Heart right ventricle (tissue), 16 donors: ENCODE data around the gene LGI2. TPM values are rescaled to one million over a fixed set of nuclear protein-coding genes. Genes with fewer than 3 reads are reported as not detected.
"Not testable (repeated sequence)": the region's sequence is repeated elsewhere in the genome, so short reads cannot be mapped to it uniquely, and the experiment has no call there.

Experiments used
- ATAC-seq, 8 donors: fragments of 200-7000 bp; cut with Tn5 transposase; one replicate each; pipeline ENCODE4 v1.9.1; 2020; ENCODE audit warnings: mild to moderate bottlenecking in 8 of 8, moderate library complexity in 8 of 8, moderate number of reproducible peaks in 1 of 8
- DNase-seq, 2 donors: peaks; one replicate each; pipeline ENCODE4 v3.0.0-alpha.2; 2020
- H3K27ac ChIP-seq, 10 donors: fragments of 200-600 bp; sonication (generic) in 2 of 10; one replicate each; pipeline versions ENCODE4 v1.5.0 to v1.8.0; 2020 to 2022; ENCODE audit warnings: mild to moderate bottlenecking in 3 of 10
- H3K27me3 ChIP-seq, 7 donors: fragments of 200-600 bp; one replicate each; pipeline ENCODE4 v1.8.0; 2021 to 2022; ENCODE audit warnings: mild to moderate bottlenecking in 2 of 7
- H3K36me3 ChIP-seq, 9 donors: fragments of 200-600 bp; sonication (generic) in 1 of 9; one replicate each; pipeline versions ENCODE4 v1.5.0 to v1.8.0; 2020 to 2022; ENCODE audit warnings: mild to moderate bottlenecking in 2 of 9
- H3K4me1 ChIP-seq, 9 donors: fragments of 200-600 bp; sonication (generic) in 1 of 9; one replicate each; pipeline versions ENCODE4 v1.5.0 to v1.8.0; 2020 to 2022; ENCODE audit warnings: mild to moderate bottlenecking in 4 of 9
- H3K4me3 ChIP-seq, 10 donors: fragments of 200-600 bp; sonication (generic) in 2 of 10; one replicate each; pipeline versions ENCODE4 v1.5.0 to v1.8.0; 2020 to 2022; ENCODE audit warnings: mild to moderate bottlenecking in 7 of 10, moderate library complexity in 2 of 10
- H3K9me3 ChIP-seq, 11 donors: fragments of 200-600 bp in 10 of 11; sonication (generic) in 2 of 11; one replicate each; pipeline versions ENCODE4 v1.5.0 to v1.8.0; 2013 to 2022; ENCODE audit warnings: mild to moderate bottlenecking in 2 of 11, control low read depth in 1 of 11, moderate library complexity in 1 of 11
- CTCF ChIP-seq, 9 donors: fragments of 200-600 bp; sonication (generic) in 2 of 9; IDR thresholded peaks; one replicate each; pipeline versions ENCODE4 v1.5.0 to v1.8.0; 2021 to 2022; ENCODE audit warnings: antibody characterized with exemption in 9 of 9, mild to moderate bottlenecking in 5 of 9, moderate library complexity in 1 of 9
- WGBS, 2 donors: extraction: QIAGEN DNeasy Blood & Tissue Kit; methylation state at CpG; one replicate each; pipeline ENCODE4 v1.1.7; 2013; ENCODE audit warnings: inconsistent platforms in 1 of 2; 5-methylcytosine and 5-hydroxymethylcytosine counted together
- intact Hi-C, 10 donors: fragments of 100-400 bp; cut with DNase I; formaldehyde crosslinking; loops; one replicate each; pipeline versions ENCODE4 v1.11.1 to v1.14.2; 2022
- polyA plus RNA-seq, 2 donors: library from polyadenylated mRNA; stranded (reverse); fragments of 200-250 nt; gene quantifications; one replicate each; pipeline ENCODE4 v1.2.3, GENCODE V29; 2013
- total RNA-seq, 10 donors: library from RNA; stranded (reverse); fragmentation: NEBNext Ultra II Directional in 3 of 10; extraction: Animal tissue kit (Norgen Biotek cat#: 25700) in 3 of 10; gene quantifications; one replicate each; pipeline versions ENCODE4 v1.2.1 to v1.2.4, GENCODE V29; 2021 to 2023
- donor health status: Arrhythmogenic right ventricular cardiomyopathy.
- donor health status: ischemic (EF 13 %, LVEDD 7.1; RV severe dilation, severe dysfunction).
- donor health status: healthy with polysubstance abuse.
- donor health status: DM: no; HTN: yes; CAD: no.
- donor health status: DM: no; HTN: no; CAD: no.
- donor health status: ischemic (EF 25% LVEDD 6.9; RV normal size, moderate dysfunction).
- donor health status: ischemic (EF 25% LVEDD 5.7; RV mildly dilated, moderate dysfunction).
- donor health status: healthy.
- donor health status: DM: yes; HTN: yes; CAD: no.
- donor health status: Ischemic cardiomyopathy.
- donor health status: ischemic (EF 35%, LVEDD 5.7; RV mildly dilated, moderate dysfunction).
- donor health status: nonischemic (EF 11% LVEDD 7.7; RV severe dilation, severe dysfunction).
- donor health status: DM: yes; HTN: yes; CAD: no.
- donor health status: PGD.
- donor health status: ischemic (EF 29% LVEDD 5.4; RV normal size, mild dysfunction).
- donor health status: nonischemic (EF 23%, LVEDD 6.1; RV moderate dilation, normal function).

Gene LGI2
- total and polyA plus RNA-seq, 12 donors = 0.80 to 7.9 (median 2.1) TPM

GRCh38 chr4:25021216-25021615 is 9.5 kb downstream of the LGI2 start:
- intact Hi-C loops = no loop called here
- TF ChIP-seq CTCF (IDR thresholded peaks at IDR 0.05) = no peak
- DNase-seq (no peak), ATAC-seq (no peak)
- Histone ChIP-seq H3K36me3 (peaks cover 0 to 4% (median 0%) of the 10 kb centered on the region in 9 donors), H3K27me3 (peaks cover 0 to 5% (median 0%) of the 10 kb centered on the region in 7 donors), H3K4me3 (no peak overlapping the region), H3K4me1 (no peaks in the 10 kb centered on the region), H3K27ac (no peak overlapping the region), H3K9me3 (no peaks in the 10 kb centered on the region)
- WGBS, 2 donors = 86 to 88% methylated on average over 2 of the region's 2 CpGs

GRCh38 chr4:25020236-25020635 is 10.5 kb downstream of the LGI2 start:
- DNase-seq (no peak), ATAC-seq (no peak)
- no peak for TF ChIP-seq CTCF (IDR thresholded peaks at IDR 0.05)
- Histone ChIP-seq H3K4me1 (no peaks in the 10 kb centered on the region), H3K9me3 (no peaks in the 10 kb centered on the region), H3K27me3 (no peaks in the 10 kb centered on the region), H3K27ac (no peak overlapping the region), H3K36me3 (peaks cover 0 to 4% (median 0%) of the 10 kb centered on the region in 9 donors), H3K4me3 (no peak overlapping the region)
- 34 to 78% methylated on average over 5 of the region's 5 CpGs for WGBS, 2 donors
- intact Hi-C loops = no loop called here

- ATAC-seq = no peak
- DNase-seq = no peak
- H3K27ac ChIP-seq = no peak overlapping the region
- H3K27me3 ChIP-seq = no peaks in the 10 kb centered on the region
- no peak for TF ChIP-seq CTCF (IDR thresholded peaks at IDR 0.05)
- peaks cover 0 to 4% (median 0%) of the 10 kb centered on the region in 9 donors for H3K4me1 ChIP-seq
- no peak overlapping the region for H3K4me3 ChIP-seq
- H3K9me3 ChIP-seq = no peaks in the 10 kb centered on the region
- intact Hi-C loops = no loop called here
- 90 to 96% methylated on average over 2 of the region's 2 CpGs for WGBS, 2 donors
- peaks cover 0 to 4% (median 0%) of the 10 kb centered on the region in 9 donors for H3K36me3 ChIP-seq
Observed at GRCh38 chr4:25019501-25019900, 11.2 kb downstream of the LGI2 start.

GRCh38 chr4:25015012-25015411 is 15.7 kb downstream of the LGI2 start:
- DNase-seq (no peak), ATAC-seq (peak in 1 of 8 donors; percentile 11)
- TF ChIP-seq CTCF (IDR thresholded peaks at IDR 0.05) = no peak
- Histone ChIP-seq H3K27ac (no peak overlapping the region), H3K4me3 (no peak overlapping the region), H3K36me3 (peaks cover 0 to 4% (median 0%) of the 10 kb centered on the region in 9 donors), H3K27me3 (no peaks in the 10 kb centered on the region), H3K9me3 (no peaks in the 10 kb centered on the region), H3K4me1 (peaks cover 0 to 6% (median 0%) of the 10 kb centered on the region in 9 donors)
- 56% methylated on average over 3 of the region's 3 CpGs for WGBS, 2 donors
- intact Hi-C loops = no loop called here

- intact Hi-C loops, H3K36me3 ChIP-seq, H3K9me3 ChIP-seq, H3K27me3 ChIP-seq, ATAC-seq, H3K4me3 ChIP-seq, H3K4me1 ChIP-seq, DNase-seq: not testable (repeated sequence)
- WGBS, 2 donors = 96 to 100% methylated on average over 1 of the region's 1 CpG
- peak overlapping the region in 1 of 10 donors; percentile 61 for H3K27ac ChIP-seq
Observed at GRCh38 chr4:25014662-25014983, 16.1 kb downstream of the LGI2 start.
